HCT116 (cell line): Measurements from ENCODE around the gene RAPGEF2. TPM values are rescaled to one million over a fixed set of nuclear protein-coding genes. Genes with fewer than 3 reads are reported as not detected.

Source experiments
- ATAC-seq: fragments of 200-7000 bp; cut with Tn5 transposase; 2 replicates; pipeline ENCODE4 v1.9.1; 2020; ENCODE audit warnings: mild to moderate bottlenecking, moderate library complexity
- BruUV-seq: library from RNA; stranded (reverse); fragments of 400-500 nt; replicated peaks from 2 replicates; lab custom pipeline; 2021; lab: Mats Ljungman, UMichigan
- CTCF ChIA-PET: fragments of 300-600 bp; sonication (Branson Sonifier 250); formaldehyde crosslinking; loops from one replicate; lab custom pipeline; 2021; ENCODE audit warnings: antibody characterized with exemption; lab: Charles Lee
- POLR2A ChIA-PET: fragments of 300-600, 350-600 bp; sonication (Branson Sonifier 250); formaldehyde crosslinking; loops from one replicate; lab custom pipeline; 2021; ENCODE audit warnings: antibody characterized with exemption; lab: Charles Lee
- RAD21 ChIA-PET, 2 experiments: fragments of 300-600 bp; sonication (Branson Sonifier 250); formaldehyde crosslinking; loops; one replicate each; lab custom pipeline; 2023; ENCODE audit warnings: low total read pairs in 2 of 2; ENCODE audit not compliant: uncharacterized antibody in 2 of 2, unreplicated experiment in 2 of 2, low non-redundant PET in 1 of 2; lab: Charles Lee
- DNase-seq: peaks from one replicate; pipeline ENCODE4 v3.0.0-alpha.2; 2010; ENCODE audit warnings: low read depth, low spot score
- H2AFZ ChIP-seq: fragments of 200-600 bp; shearing (Covaris generic), sonication (generic); 2 replicates; pipeline ENCODE4 v1.6.1; 2017; ENCODE audit warnings: low read depth, mixed run types, mixed read lengths, antibody characterized with exemption, low read length; ENCODE audit not compliant: poor library complexity, severe bottlenecking
- H3K27ac ChIP-seq: 2 replicates; pipeline ENCODE4 v1.5.1; 2012; ENCODE audit warnings: low read depth, low read length
- H3K27me3 ChIP-seq: fragments of 200-600 bp; sonication (generic); 2 replicates; pipeline ENCODE4 v1.6.1; 2016; ENCODE audit warnings: mixed run types, low read length, mixed read lengths; ENCODE audit not compliant: insufficient read depth
- H3K36me3 ChIP-seq, 2 experiments: fragments of 200-500 bp in 1 of 2; fragments of 200-600 bp in 1 of 2; sonication (Bioruptor generic) in 1 of 2; sonication (generic) in 1 of 2; 2 replicates each; pipeline versions ENCODE4 v1.5.1 to v1.6.1; 2014 to 2016; ENCODE audit warnings: low read length in 2 of 2, inconsistent platforms in 1 of 2, mixed read lengths in 1 of 2, mixed run types in 1 of 2; ENCODE audit not compliant: insufficient read depth in 2 of 2, control insufficient read depth in 1 of 2
- H3K4me1 ChIP-seq, 2 experiments: fragments of 200-600 bp in 1 of 2; sonication (generic) in 1 of 2; 2 replicates each; pipeline versions ENCODE4 v1.5.1 to v1.6.1; 2012 to 2017; ENCODE audit warnings: low read length in 2 of 2, inconsistent platforms in 1 of 2, mild to moderate bottlenecking in 1 of 2, mixed read lengths in 1 of 2, mixed run types in 1 of 2, moderate library complexity in 1 of 2; ENCODE audit not compliant: insufficient read depth in 2 of 2, control insufficient read depth in 1 of 2
- H3K4me2 ChIP-seq: fragments of 200-600 bp; sonication (generic); 2 replicates; pipeline ENCODE4 v1.6.1; 2017; ENCODE audit warnings: mixed run types, low read length, mixed read lengths
- H3K4me3 ChIP-seq, 2 experiments: fragments of 200-600 bp in 1 of 2; sonication (generic) in 1 of 2; replicated peaks in 1 of 2; 2 replicates each; pipeline ENCODE4 v1.5.1; 2011 to 2016; ENCODE audit warnings: low read length in 2 of 2, control low read depth in 1 of 2, low read depth in 1 of 2, mild to moderate bottlenecking in 1 of 2, mixed read lengths in 1 of 2, mixed run types in 1 of 2
- H3K79me2 ChIP-seq: fragments of 200-600 bp; sonication (generic); 2 replicates; pipeline ENCODE4 v1.6.1; 2017; ENCODE audit warnings: mild to moderate bottlenecking, mixed run types, low read length, moderate library complexity, mixed read lengths; ENCODE audit not compliant: insufficient read depth
- H3K9ac ChIP-seq: fragments of 200-600 bp; sonication (generic); 2 replicates; pipeline ENCODE4 v1.6.1; 2016; ENCODE audit warnings: low read length, mixed read lengths
- H3K9me2 ChIP-seq: fragments of 200-600 bp; sonication (generic), shearing (Covaris generic); 2 replicates; pipeline ENCODE4 v1.6.1; 2017; ENCODE audit warnings: mixed run types, mild to moderate bottlenecking, moderate library complexity; ENCODE audit not compliant: insufficient read depth
- H3K9me3 ChIP-seq, 2 experiments: fragments of 200-500 bp in 1 of 2; fragments of 200-600 bp in 1 of 2; sonication (Bioruptor generic) in 1 of 2; sonication (generic) in 1 of 2; 2 replicates each; pipeline ENCODE4 v1.6.1; 2014 to 2017; ENCODE audit warnings: low read length in 2 of 2, mixed read lengths in 2 of 2, inconsistent platforms in 1 of 2, low read depth in 1 of 2, mild to moderate bottlenecking in 1 of 2, mixed run types in 1 of 2, moderate library complexity in 1 of 2; ENCODE audit not compliant: control insufficient read depth in 1 of 2, insufficient read depth in 1 of 2
- H4K20me1 ChIP-seq: fragments of 200-600 bp; sonication (generic), shearing (Covaris generic); 2 replicates; pipeline ENCODE4 v1.6.1; 2017; ENCODE audit warnings: mixed run types, mild to moderate bottlenecking, moderate library complexity; ENCODE audit not compliant: insufficient read depth
- CBX3 ChIP-seq: IDR thresholded peaks from 2 replicates; pipeline ENCODE4 v1.6.1; 2012; ENCODE audit warnings: low read depth
- CEBPB ChIP-seq: IDR thresholded peaks from 2 replicates; pipeline ENCODE4 v1.6.1; 2012; ENCODE audit warnings: low read depth
- EGR1 ChIP-seq: IDR thresholded peaks from 2 replicates; pipeline ENCODE4 v1.6.1; 2012; ENCODE audit warnings: low read depth
- EZH2 ChIP-seq: fragments of 200-600 bp; sonication (generic); IDR thresholded peaks from 2 replicates; pipeline ENCODE4 v1.6.1; 2017; ENCODE audit warnings: antibody characterized with exemption, mixed run types
- FOSL1 ChIP-seq: IDR thresholded peaks from 2 replicates; pipeline ENCODE4 v1.6.1; 2012; ENCODE audit warnings: low read depth
- POLR2AphosphoS5 ChIP-seq: IDR thresholded peaks from 2 replicates; pipeline ENCODE4 v1.6.1; 2011; ENCODE audit warnings: mild to moderate bottlenecking, low read depth, low read length, moderate library complexity
- SIN3A ChIP-seq: IDR thresholded peaks from 2 replicates; pipeline ENCODE4 v1.6.1; 2012; ENCODE audit warnings: low read depth
- SP1 ChIP-seq: IDR thresholded peaks from 2 replicates; pipeline ENCODE4 v1.6.1; 2012; ENCODE audit warnings: low read depth
- SRF ChIP-seq: IDR thresholded peaks from 2 replicates; pipeline ENCODE4 v1.6.1; 2012; ENCODE audit warnings: low read depth
- TCF7L2 ChIP-seq: IDR thresholded peaks from 2 replicates; pipeline ENCODE4 v1.7.0; 2011; ENCODE audit warnings: borderline replicate concordance, inconsistent platforms; ENCODE audit not compliant: insufficient read depth, insufficient read length; ENCODE audit errors: extremely low read depth
- YY1 ChIP-seq: IDR thresholded peaks from 2 replicates; pipeline ENCODE4 v1.6.1; 2011; ENCODE audit warnings: low read length, low read depth, moderate library complexity, mild to moderate bottlenecking; ENCODE audit not compliant: insufficient replicate concordance; ENCODE audit errors: extremely low read depth
- ZFX ChIP-seq: fragments of 450-650 bp; IDR thresholded peaks from 2 replicates; pipeline ENCODE4 v1.6.1; 2017
- intact Hi-C: fragments of 100-400 bp; cut with micrococcal nuclease; formaldehyde crosslinking; loops from 2 replicates; pipeline ENCODE4 v1.10.0; 2022
- total RNA-seq: library from RNA; stranded (reverse); gene quantifications from one replicate; pipeline ENCODE4 v1.2.1, GENCODE V29; 2021; ENCODE audit not compliant: unreplicated experiment
- TF ChIP-seq, protein P1 (sequence below): IDR thresholded peaks from 2 replicates; pipeline ENCODE4 v1.6.1; 2012

The RAPGEF2 gene
- total RNA-seq, 1 experiment from 2014 or later: 21.2 TPM

DNA sequence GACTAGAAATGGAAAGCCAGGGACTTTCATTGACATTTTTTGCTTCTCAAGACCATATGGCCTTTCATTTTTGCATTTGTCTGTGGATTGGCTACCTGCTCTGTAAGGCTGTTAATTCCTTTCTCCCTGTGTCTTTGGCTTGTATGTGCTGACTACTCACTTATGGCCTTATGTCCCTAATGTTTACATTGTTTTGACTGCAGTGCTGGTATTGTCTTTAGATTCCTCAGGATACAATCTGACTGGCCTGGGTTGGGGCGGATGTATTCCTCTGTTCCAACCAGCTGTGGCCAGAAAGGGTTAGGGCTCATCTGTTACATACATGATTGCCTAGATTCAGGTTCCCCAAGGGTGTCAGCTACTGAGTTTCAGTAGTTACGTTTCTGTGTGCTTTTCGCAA lies 108.1 kb downstream of the RAPGEF2 start:
- RAD21 ChIA-PET: no interaction called here
- TF ChIP-seq POLR2AphosphoS5 (no peak), CBX3 (no peak), ZFX (no peak), SIN3A (no peak), SP1 (no peak), TCF7L2 (no peak), FOSL1 (no peak), YY1 (no peak), SRF (no peak), CEBPB (no peak), EZH2 (no peak), EGR1 (no peak)
- TF ChIP-seq, protein P1, sequence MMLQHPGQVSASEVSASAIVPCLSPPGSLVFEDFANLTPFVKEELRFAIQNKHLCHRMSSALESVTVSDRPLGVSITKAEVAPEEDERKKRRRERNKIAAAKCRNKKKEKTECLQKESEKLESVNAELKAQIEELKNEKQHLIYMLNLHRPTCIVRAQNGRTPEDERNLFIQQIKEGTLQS: no peak
- TF ChIP-seq, all 23 proteins: peak for 0
- Histone ChIP-seq H3K27ac (no peak overlapping the region), H3K79me2 (no peaks in the 10 kb centered on the region), H4K20me1 (no peaks in the 10 kb centered on the region), H3K4me3 (no peak overlapping the region), H3K27me3 (no peaks in the 10 kb centered on the region), H3K4me2 (no peak overlapping the region), H2AFZ (no peak overlapping the region), H3K4me1 (no peaks in the 10 kb centered on the region), H3K36me3 (no peaks in the 10 kb centered on the region), H3K9me2 (no peaks in the 10 kb centered on the region), H3K9ac (no peak overlapping the region), H3K9me3 (no peaks in the 10 kb centered on the region)
- DNase-seq (no peak), ATAC-seq (no peak)
- BruUV-seq: no TSS peak
- ChIA-PET POLR2A (no interaction called here), CTCF (interaction anchor here (2.1 kb wide), 1 partner anchor 8 kb away, joined by 5 read pairs; no protein-coding TSS in a partner anchor)
- intact Hi-C loops: no loop called here
